OCI-LY3 (cell line): ENCODE measurements around the gene USP17L11.
"Not testable (repeated sequence)": the region's sequence is repeated elsewhere in the genome, so short reads cannot be mapped to it uniquely, and the experiment has no call there.

Experiments
- H2AFZ ChIP-seq: fragments of 200-600, 300-600 bp; shearing (Covaris generic); 2 replicates; pipeline ENCODE4 v1.6.0; 2014; ENCODE audit warnings: antibody characterized with exemption, low read depth, low read length
- H3K27ac ChIP-seq: fragments of 200-600, 300-600 bp; sonication (generic); 2 replicates; pipeline ENCODE4 v1.5.1; 2014; ENCODE audit warnings: mild to moderate bottlenecking, low read length, moderate library complexity, mixed read lengths
- H3K27me3 ChIP-seq: fragments of 200-600, 300-600 bp; sonication (generic); 2 replicates; pipeline ENCODE4 v1.6.1; 2014; ENCODE audit warnings: low read depth, low read length, mixed read lengths
- H3K36me3 ChIP-seq: fragments of 200-600, 300-600 bp; sonication (generic); replicated peaks from 2 replicates; pipeline ENCODE3; 2014; ENCODE audit warnings: low read depth, low read length, mixed read lengths
- H3K4me1 ChIP-seq: fragments of 300-600, 200-600 bp; sonication (generic); 2 replicates; pipeline ENCODE4 v1.6.1; 2014; ENCODE audit warnings: low read length, mixed read lengths
- H3K4me2 ChIP-seq: fragments of 200-600, 300-600 bp; sonication (generic); 2 replicates; pipeline ENCODE4 v1.6.1; 2014; ENCODE audit warnings: low read length, mixed read lengths
- H3K4me3 ChIP-seq: fragments of 300-600, 200-600 bp; sonication (generic); 2 replicates; pipeline ENCODE4 v1.5.1; 2014; ENCODE audit warnings: antibody characterized with exemption, mild to moderate bottlenecking, low read length, moderate library complexity
- H3K79me2 ChIP-seq: fragments of 300-600, 200-600 bp; shearing (Covaris generic); 2 replicates; pipeline ENCODE4 v1.6.1; 2014; ENCODE audit warnings: mild to moderate bottlenecking, low read length, mixed read lengths
- H3K9ac ChIP-seq: fragments of 300-600, 200-600 bp; shearing (Covaris generic); 2 replicates; pipeline ENCODE4 v1.6.0; 2014; ENCODE audit warnings: mild to moderate bottlenecking, low read length, moderate library complexity
- H3K9me3 ChIP-seq: fragments of 200-600, 300-600 bp; shearing (Covaris generic); 2 replicates; pipeline ENCODE4 v1.6.1; 2014; ENCODE audit warnings: low read length, mixed read lengths; ENCODE audit not compliant: insufficient read depth
- H4K20me1 ChIP-seq: fragments of 200-600, 300-600 bp; sonication (generic); 2 replicates; pipeline ENCODE4 v1.6.1; 2016; ENCODE audit warnings: low read length, mixed read lengths; ENCODE audit not compliant: insufficient read depth

The USP17L11 gene

GRCh38 chr4:9215105-9215504 is at the start of gene USP17L11:
Gene USP17L11, plus strand, starts transcription at chr4:9215405. Its CDS starts 0 bp downstream, at chr4:9215405.
- H3K36me3 ChIP-seq, H3K27me3 ChIP-seq, H3K27ac ChIP-seq, H4K20me1 ChIP-seq, H3K4me3 ChIP-seq, H3K9ac ChIP-seq, H3K9me3 ChIP-seq, H3K4me1 ChIP-seq, H3K79me2 ChIP-seq, H3K4me2 ChIP-seq, H2AFZ ChIP-seq: not testable (repeated sequence)

- H3K9ac ChIP-seq, H3K27ac ChIP-seq, H4K20me1 ChIP-seq, H3K27me3 ChIP-seq, H3K36me3 ChIP-seq, H3K4me1 ChIP-seq, H3K4me2 ChIP-seq, H3K4me3 ChIP-seq, H2AFZ ChIP-seq, H3K79me2 ChIP-seq, H3K9me3 ChIP-seq: not testable (repeated sequence)
These were observed 49.2 kb upstream of the USP17L11 start for GRCh38 chr4:9165990-9166389.

GRCh38 chr4:9169791-9170459 is 45.3 kb upstream of the USP17L11 start, which contains the start of gene FAM90A26:
Gene FAM90A26, plus strand, starts transcription at chr4:9170409. Its CDS starts 2,764 bp downstream, at chr4:9173173.
- not testable (repeated sequence) for H3K9ac ChIP-seq, H3K4me2 ChIP-seq, H3K4me3 ChIP-seq, H3K4me1 ChIP-seq, H3K36me3 ChIP-seq, H3K79me2 ChIP-seq, H3K27ac ChIP-seq, H3K27me3 ChIP-seq, H3K9me3 ChIP-seq, H4K20me1 ChIP-seq, H2AFZ ChIP-seq

GRCh38 chr4:9210357-9210756 is 4.8 kb upstream of the USP17L11 start, which contains the start of gene USP17L10:
Gene USP17L10, plus strand, starts transcription at chr4:9210657. Its CDS starts 0 bp downstream, at chr4:9210657.
- not testable (repeated sequence) for H3K4me1 ChIP-seq, H3K4me2 ChIP-seq, H3K4me3 ChIP-seq, H4K20me1 ChIP-seq, H2AFZ ChIP-seq, H3K9me3 ChIP-seq, H3K27ac ChIP-seq, H3K79me2 ChIP-seq, H3K27me3 ChIP-seq, H3K9ac ChIP-seq, H3K36me3 ChIP-seq

- not testable (repeated sequence) for H3K79me2 ChIP-seq, H3K9me3 ChIP-seq, H3K4me3 ChIP-seq, H3K4me2 ChIP-seq, H3K36me3 ChIP-seq, H3K27ac ChIP-seq, H2AFZ ChIP-seq, H3K27me3 ChIP-seq, H4K20me1 ChIP-seq, H3K4me1 ChIP-seq, H3K9ac ChIP-seq
These were observed 504 bp upstream of the USP17L11 start for GRCh38 chr4:9214701-9215100.

- H4K20me1 ChIP-seq, H3K4me2 ChIP-seq, H3K36me3 ChIP-seq, H2AFZ ChIP-seq, H3K9ac ChIP-seq, H3K9me3 ChIP-seq, H3K27me3 ChIP-seq, H3K27ac ChIP-seq, H3K79me2 ChIP-seq, H3K4me1 ChIP-seq, H3K4me3 ChIP-seq: not testable (repeated sequence)
These were observed 4.6 kb downstream of the USP17L11 start, which contains the start of gene USP17L12 for GRCh38 chr4:9219852-9220251. Gene USP17L12, plus strand, starts transcription at chr4:9220152. Its CDS starts 0 bp downstream, at chr4:9220152.

GRCh38 chr4:9224596-9224995 is 9.4 kb downstream of the USP17L11 start, which contains the start of gene USP17L13:
Gene USP17L13, plus strand, starts transcription at chr4:9224896. Its CDS starts 0 bp downstream, at chr4:9224896.
- H3K4me1 ChIP-seq, H2AFZ ChIP-seq, H3K27me3 ChIP-seq, H3K4me3 ChIP-seq, H3K9me3 ChIP-seq, H3K9ac ChIP-seq, H3K27ac ChIP-seq, H3K4me2 ChIP-seq, H4K20me1 ChIP-seq, H3K36me3 ChIP-seq, H3K79me2 ChIP-seq: not testable (repeated sequence)

- not testable (repeated sequence) for H3K27me3 ChIP-seq, H3K9me3 ChIP-seq, H3K27ac ChIP-seq, H2AFZ ChIP-seq, H3K4me3 ChIP-seq, H3K4me1 ChIP-seq, H4K20me1 ChIP-seq, H3K79me2 ChIP-seq, H3K36me3 ChIP-seq, H3K9ac ChIP-seq, H3K4me2 ChIP-seq
These were observed 15.0 kb downstream of the USP17L11 start for GRCh38 chr4:9230249-9230648.

GRCh38 chr4:9234085-9234484 is 18.9 kb downstream of the USP17L11 start, which contains the start of gene USP17L15:
Gene USP17L15, plus strand, starts transcription at chr4:9234385. Its CDS starts 0 bp downstream, at chr4:9234385.
- not testable (repeated sequence) for H3K4me1 ChIP-seq, H3K36me3 ChIP-seq, H3K79me2 ChIP-seq, H3K4me2 ChIP-seq, H4K20me1 ChIP-seq, H3K27ac ChIP-seq, H3K4me3 ChIP-seq, H2AFZ ChIP-seq, H3K9me3 ChIP-seq, H3K27me3 ChIP-seq, H3K9ac ChIP-seq

- not testable (repeated sequence) for H3K27ac ChIP-seq, H4K20me1 ChIP-seq, H3K79me2 ChIP-seq, H3K9me3 ChIP-seq, H3K4me3 ChIP-seq, H3K36me3 ChIP-seq, H3K4me2 ChIP-seq, H3K9ac ChIP-seq, H3K4me1 ChIP-seq, H3K27me3 ChIP-seq, H2AFZ ChIP-seq
These were observed 23.3 kb downstream of the USP17L11 start for GRCh38 chr4:9238461-9238860.
